DOHH2 (cell line): ENCODE data around the gene NPEPL1.

Experiments
- H3F3A ChIP-seq: fragments of 200-600 bp; sonication (generic), shearing (Covaris generic); 2 replicates; pipeline ENCODE4 v1.6.0; 2016; ENCODE audit warnings: antibody characterized with exemption, mild to moderate bottlenecking; ENCODE audit not compliant: control insufficient read depth, insufficient read depth
- H3K27ac ChIP-seq: fragments of 200-600 bp; sonication (generic); 2 replicates; pipeline ENCODE4 v1.5.1; 2014; ENCODE audit warnings: low read depth, mild to moderate bottlenecking, low read length, moderate library complexity
- H3K27me3 ChIP-seq: fragments of 200-600 bp; sonication (generic); 2 replicates; pipeline ENCODE4 v1.6.1; 2014; ENCODE audit warnings: mild to moderate bottlenecking, low read length, mixed read lengths; ENCODE audit not compliant: control insufficient read depth
- H3K36me3 ChIP-seq: fragments of 200-600 bp; sonication (generic); 2 replicates; pipeline ENCODE4 v1.6.1; 2014; ENCODE audit warnings: mild to moderate bottlenecking, low read length, moderate library complexity, mixed read lengths; ENCODE audit not compliant: control insufficient read depth
- H3K4me1 ChIP-seq: fragments of 200-600 bp; sonication (generic); 2 replicates; pipeline ENCODE4 v1.6.1; 2014; ENCODE audit warnings: mild to moderate bottlenecking, low read length, mixed read lengths; ENCODE audit not compliant: control insufficient read depth
- H3K4me2 ChIP-seq: fragments of 200-600 bp; sonication (generic); 2 replicates; pipeline ENCODE4 v1.6.0; 2014; ENCODE audit warnings: mild to moderate bottlenecking, low read length, moderate library complexity
- H3K4me3 ChIP-seq: fragments of 200-600 bp; sonication (generic); 2 replicates; pipeline ENCODE4 v1.5.1; 2014; ENCODE audit warnings: mild to moderate bottlenecking, low read length, mixed read lengths
- H3K79me2 ChIP-seq: fragments of 200-600 bp; sonication (generic); 2 replicates; pipeline ENCODE4 v1.6.1; 2014; ENCODE audit warnings: mild to moderate bottlenecking, low read length, mixed read lengths; ENCODE audit not compliant: control insufficient read depth
- H3K9me2 ChIP-seq: fragments of 200-600 bp; sonication (generic); replicated peaks from 2 replicates; pipeline ENCODE4 v1.6.1; 2014; ENCODE audit warnings: mild to moderate bottlenecking, low read length, mixed read lengths; ENCODE audit not compliant: control insufficient read depth
- H3K9me3 ChIP-seq: fragments of 200-600 bp; sonication (generic); 2 replicates; pipeline ENCODE4 v1.6.1; 2014; ENCODE audit warnings: antibody characterized with exemption, low read length, mixed read lengths; ENCODE audit not compliant: control insufficient read depth, insufficient read depth
- H4K20me1 ChIP-seq: fragments of 200-600 bp; sonication (generic); 2 replicates; pipeline ENCODE4 v1.6.0; 2014; ENCODE audit warnings: low read depth, mild to moderate bottlenecking, antibody characterized with exemption, low read length, moderate library complexity; ENCODE audit not compliant: control insufficient read depth, insufficient read depth
- EZH2phosphoT487 ChIP-seq: fragments of 200-600 bp; sonication (generic); IDR thresholded peaks from 2 replicates; pipeline ENCODE4 v1.6.1; 2017; ENCODE audit warnings: borderline replicate concordance, mild to moderate bottlenecking, antibody characterized with exemption, low read length, moderate library complexity, mixed read lengths
- TF ChIP-seq, protein P1 (sequence below): fragments of 200-600 bp; sonication (generic); IDR thresholded peaks from one replicate; pipeline ENCODE4 v1.5.1; 2014; ENCODE audit warnings: antibody characterized with exemption, mild to moderate bottlenecking, low read depth, low read length; ENCODE audit not compliant: poor library complexity, severe bottlenecking

NPEPL1 gene

DNA sequence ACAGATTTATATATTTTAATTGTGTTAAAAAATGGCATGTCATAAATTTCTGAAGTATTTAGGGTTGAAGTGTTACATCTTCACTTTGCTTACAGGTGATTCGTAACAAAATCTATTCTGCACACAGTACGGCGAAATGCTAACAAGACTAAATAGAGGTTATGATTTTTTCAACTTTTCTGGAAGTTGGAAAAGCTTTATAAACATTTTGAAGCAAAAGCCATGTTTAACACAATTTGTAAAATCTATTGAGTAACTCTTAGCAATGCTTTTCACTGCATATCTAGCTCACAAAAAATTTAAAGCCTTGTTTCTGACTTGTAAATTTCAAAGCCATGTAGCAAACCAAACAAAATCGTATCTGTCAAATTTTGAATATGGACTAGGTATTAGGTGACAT is 38.3 kb upstream of the NPEPL1 start:
- Histone ChIP-seq H3K4me2 (peak overlapping the region; percentile 24), H3K27ac (no peak overlapping the region), H3K9me3 (no peaks in the 10 kb centered on the region), H3F3A (no peaks in the 10 kb centered on the region), H3K36me3 (peaks cover 54% of the 10 kb centered on the region), H3K27me3 (peaks cover 4% of the 10 kb centered on the region; the same call in 1 of the 2 replicates), H3K4me1 (peaks cover 47% of the 10 kb centered on the region), H3K79me2 (peaks cover 83% of the 10 kb centered on the region), H3K9me2 (no peaks in the 10 kb centered on the region), H3K4me3 (no peak overlapping the region), H4K20me1 (peaks cover 25% of the 10 kb centered on the region)
- TF ChIP-seq EZH2phosphoT487, result no peak
- TF ChIP-seq, protein P1, sequence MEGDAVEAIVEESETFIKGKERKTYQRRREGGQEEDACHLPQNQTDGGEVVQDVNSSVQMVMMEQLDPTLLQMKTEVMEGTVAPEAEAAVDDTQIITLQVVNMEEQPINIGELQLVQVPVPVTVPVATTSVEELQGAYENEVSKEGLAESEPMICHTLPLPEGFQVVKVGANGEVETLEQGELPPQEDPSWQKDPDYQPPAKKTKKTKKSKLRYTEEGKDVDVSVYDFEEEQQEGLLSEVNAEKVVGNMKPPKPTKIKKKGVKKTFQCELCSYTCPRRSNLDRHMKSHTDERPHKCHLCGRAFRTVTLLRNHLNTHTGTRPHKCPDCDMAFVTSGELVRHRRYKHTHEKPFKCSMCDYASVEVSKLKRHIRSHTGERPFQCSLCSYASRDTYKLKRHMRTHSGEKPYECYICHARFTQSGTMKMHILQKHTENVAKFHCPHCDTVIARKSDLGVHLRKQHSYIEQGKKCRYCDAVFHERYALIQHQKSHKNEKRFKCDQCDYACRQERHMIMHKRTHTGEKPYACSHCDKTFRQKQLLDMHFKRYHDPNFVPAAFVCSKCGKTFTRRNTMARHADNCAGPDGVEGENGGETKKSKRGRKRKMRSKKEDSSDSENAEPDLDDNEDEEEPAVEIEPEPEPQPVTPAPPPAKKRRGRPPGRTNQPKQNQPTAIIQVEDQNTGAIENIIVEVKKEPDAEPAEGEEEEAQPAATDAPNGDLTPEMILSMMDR, result no peak

DNA sequence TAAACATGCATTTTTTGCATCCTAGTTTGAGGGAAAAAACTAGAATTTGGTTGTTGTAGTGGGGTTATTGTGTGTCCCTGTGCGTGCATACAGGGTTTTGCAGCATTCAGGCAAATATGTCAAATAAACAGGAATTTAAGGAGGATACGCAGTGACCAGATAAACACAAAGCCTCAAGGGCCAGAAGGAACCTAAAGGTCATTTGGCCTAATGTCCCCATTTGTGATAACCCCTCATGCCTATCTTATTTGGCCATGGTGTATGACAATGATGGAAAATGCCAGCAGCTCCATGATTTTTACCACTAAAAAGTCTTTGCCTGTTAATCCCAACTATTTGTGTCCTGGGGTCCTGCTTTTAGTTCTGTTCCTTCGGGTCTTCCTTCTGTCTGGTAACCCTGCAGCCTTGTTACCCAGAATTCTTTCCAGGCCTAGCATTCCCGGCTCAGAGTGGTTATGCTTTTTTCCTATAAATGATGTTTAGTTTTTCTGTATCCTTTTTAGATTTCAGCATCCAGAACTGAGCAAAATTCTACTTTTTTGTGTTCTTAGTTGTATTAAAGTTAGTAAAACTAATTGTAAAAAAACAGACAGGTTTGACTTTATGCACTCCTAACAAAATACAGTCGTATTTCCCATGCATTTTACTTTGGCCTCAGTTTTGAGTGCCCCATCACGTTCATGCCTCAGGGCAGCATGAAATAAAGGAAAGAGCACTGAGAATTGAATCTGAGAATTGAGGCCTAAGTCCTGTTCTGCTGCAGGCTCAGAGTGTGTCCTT is 37.1 kb upstream of the NPEPL1 start:
- Histone ChIP-seq H3K9me2 (no peaks in the 10 kb centered on the region), H4K20me1 (peaks cover 25% of the 10 kb centered on the region), H3K27me3 (no peaks in the 10 kb centered on the region), H3K4me3 (no peak overlapping the region), H3K36me3 (peaks cover 62% of the 10 kb centered on the region), H3K9me3 (no peaks in the 10 kb centered on the region), H3K27ac (no peak overlapping the region), H3F3A (no peaks in the 10 kb centered on the region), H3K4me1 (peaks cover 49% of the 10 kb centered on the region), H3K79me2 (peaks cover 95% of the 10 kb centered on the region), H3K4me2 (peak overlapping the region; percentile 28)
- TF ChIP-seq EZH2phosphoT487, result no peak
- TF ChIP-seq, protein P1, result no peak

DNA sequence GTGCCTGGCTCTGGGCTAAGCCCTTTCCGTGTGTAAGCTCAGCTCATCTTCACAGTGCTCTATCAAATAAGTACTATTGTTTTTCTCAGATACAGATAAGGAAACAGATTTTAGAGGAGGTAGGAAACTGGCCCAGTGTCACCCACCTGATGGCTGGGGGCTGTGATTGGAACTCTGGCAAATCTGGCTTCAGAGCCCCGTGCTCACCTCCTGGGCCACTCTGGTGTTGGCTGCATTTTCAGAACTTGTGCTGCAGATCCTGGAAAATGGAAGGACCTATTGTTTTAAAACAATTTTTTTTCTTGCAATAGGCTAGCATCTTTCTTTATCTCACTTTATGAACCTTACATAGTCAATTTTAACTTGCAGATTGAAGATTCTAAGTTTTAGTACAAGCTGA is 35.8 kb upstream of the NPEPL1 start:
- Histone ChIP-seq H3F3A (no peaks in the 10 kb centered on the region), H3K4me3 (no peak overlapping the region), H4K20me1 (peaks cover 25% of the 10 kb centered on the region), H3K4me2 (0 out of 2 replicates have a peak overlapping the region, but pooled peaks have one; percentile 0), H3K79me2 (peaks cover 100% of the 10 kb centered on the region), H3K36me3 (peaks cover 67% of the 10 kb centered on the region), H3K4me1 (peaks cover 52% of the 10 kb centered on the region), H3K27me3 (no peaks in the 10 kb centered on the region), H3K27ac (no peak overlapping the region), H3K9me3 (no peaks in the 10 kb centered on the region), H3K9me2 (no peaks in the 10 kb centered on the region)
- TF ChIP-seq, protein P1, result no peak
- TF ChIP-seq EZH2phosphoT487, result no peak
